Omental fat pad (tissue), 4 donors: ENCODE data around the gene EFHD2. TPM values are rescaled to one million over a fixed set of nuclear protein-coding genes. Genes with fewer than 3 reads are reported as not detected.
A peak's percentile ranks its signal among the peaks of the same experiment; 100 is the strongest.
"Not testable (repeated sequence)": the region's sequence is repeated elsewhere in the genome, so short reads cannot be mapped to it uniquely, and the experiment has no call there.

Experiments used
- ATAC-seq: fragments of 150-250 bp; one replicate; pipeline ENCODE4 v1.9.1; 2016; ENCODE audit warnings: mild to moderate bottlenecking, moderate library complexity; ENCODE audit not compliant: low FRiP score
- DNase-seq: peaks from one replicate; pipeline ENCODE4 v3.0.0-alpha.2; 2019; ENCODE audit warnings: low spot score
- total RNA-seq, 4 donors: library from RNA; depleted of rRNA; stranded (reverse); fragments of >200 nt; gene quantifications; one replicate each; pipeline ENCODE4 v1.1.0, GENCODE V29; 2016
- TF ChIP-seq, protein P1 (sequence below), 3 donors: fragments of 450-650 bp; IDR thresholded peaks; one replicate each; pipeline ENCODE4 v1.5.1; 2016 to 2017; ENCODE audit warnings: antibody characterized with exemption in 3 of 3, mild to moderate bottlenecking in 3 of 3, moderate library complexity in 2 of 3

Gene EFHD2
- total RNA-seq, 4 donors from 2014 or later: 35.6 to 120 (median 54.4) TPM

- TF ChIP-seq, protein P1, sequence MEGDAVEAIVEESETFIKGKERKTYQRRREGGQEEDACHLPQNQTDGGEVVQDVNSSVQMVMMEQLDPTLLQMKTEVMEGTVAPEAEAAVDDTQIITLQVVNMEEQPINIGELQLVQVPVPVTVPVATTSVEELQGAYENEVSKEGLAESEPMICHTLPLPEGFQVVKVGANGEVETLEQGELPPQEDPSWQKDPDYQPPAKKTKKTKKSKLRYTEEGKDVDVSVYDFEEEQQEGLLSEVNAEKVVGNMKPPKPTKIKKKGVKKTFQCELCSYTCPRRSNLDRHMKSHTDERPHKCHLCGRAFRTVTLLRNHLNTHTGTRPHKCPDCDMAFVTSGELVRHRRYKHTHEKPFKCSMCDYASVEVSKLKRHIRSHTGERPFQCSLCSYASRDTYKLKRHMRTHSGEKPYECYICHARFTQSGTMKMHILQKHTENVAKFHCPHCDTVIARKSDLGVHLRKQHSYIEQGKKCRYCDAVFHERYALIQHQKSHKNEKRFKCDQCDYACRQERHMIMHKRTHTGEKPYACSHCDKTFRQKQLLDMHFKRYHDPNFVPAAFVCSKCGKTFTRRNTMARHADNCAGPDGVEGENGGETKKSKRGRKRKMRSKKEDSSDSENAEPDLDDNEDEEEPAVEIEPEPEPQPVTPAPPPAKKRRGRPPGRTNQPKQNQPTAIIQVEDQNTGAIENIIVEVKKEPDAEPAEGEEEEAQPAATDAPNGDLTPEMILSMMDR (IDR thresholded peaks at IDR 0.05): no peak
- ATAC-seq (peak; percentile 27), DNase-seq (no peak)
Observed at GRCh38 chr1:15427280-15427666, 17.6 kb downstream of the EFHD2 start.

DNA sequence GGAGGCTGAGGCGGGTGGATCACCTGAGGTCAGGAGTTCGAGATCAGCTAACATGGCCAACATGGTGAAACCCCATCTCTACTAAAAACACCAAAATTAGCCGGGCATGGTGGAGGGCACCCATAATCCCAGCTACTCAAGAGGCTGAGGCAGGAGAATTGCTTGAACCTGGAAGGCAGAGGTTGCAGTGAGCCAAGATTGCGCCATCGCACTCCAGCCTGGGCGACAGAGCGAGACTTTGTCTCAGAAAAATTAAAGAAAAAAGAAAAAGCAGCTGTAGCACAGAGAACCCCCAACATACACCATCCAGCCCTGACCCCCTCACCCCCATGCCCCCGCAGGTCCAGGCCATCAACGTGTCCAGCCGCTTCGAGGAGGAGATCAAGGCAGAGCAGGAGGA is 18.6 kb downstream of the EFHD2 start:
- not testable (repeated sequence) for DNase-seq, ATAC-seq

- TF ChIP-seq, protein P1 (IDR thresholded peaks at IDR 0.05): no peak
- DNase-seq: no peak
- no peak for ATAC-seq
Observed at GRCh38 chr1:15428815-15429435, 19.2 kb downstream of the EFHD2 start.

DNA sequence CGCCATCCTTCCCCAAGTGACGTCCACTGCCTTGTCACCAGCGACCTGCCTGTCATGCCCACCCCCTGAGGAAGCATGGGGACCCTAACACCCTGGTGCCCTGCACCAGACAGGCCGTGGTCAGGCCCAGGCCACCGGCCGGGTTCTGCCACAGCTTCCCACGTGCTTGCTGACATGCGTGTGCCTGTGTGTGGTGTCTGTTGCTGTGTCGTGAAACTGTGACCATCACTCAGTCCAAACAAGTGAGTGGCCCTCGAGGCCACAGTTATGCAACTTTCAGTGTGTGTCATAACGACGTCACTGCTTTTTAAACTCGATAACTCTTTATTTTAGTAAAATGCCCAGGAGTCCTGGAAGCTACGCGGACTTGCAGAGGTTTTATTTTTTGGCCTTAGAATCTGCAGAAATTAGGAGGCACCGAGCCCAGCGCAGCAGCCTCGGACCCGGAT is 20.0 kb downstream of the EFHD2 start:
- TF ChIP-seq, protein P1 (IDR thresholded peaks at IDR 0.05): no peak
- DNase-seq: no peak
- ATAC-seq: no peak

GRCh38 chr1:15430787-15431570 is 21.3 kb downstream of the EFHD2 start:
- ATAC-seq: peak; percentile 20
- TF ChIP-seq, protein P1 (IDR thresholded peaks at IDR 0.05): peak in 2 of 3 donors; percentile 54 to 61
- DNase-seq: peak; percentile 87

GRCh38 chr1:15431571-15431948 is 21.9 kb downstream of the EFHD2 start:
- ATAC-seq (no peak), DNase-seq (no peak)
- TF ChIP-seq, protein P1 (IDR thresholded peaks at IDR 0.05): no peak

DNA sequence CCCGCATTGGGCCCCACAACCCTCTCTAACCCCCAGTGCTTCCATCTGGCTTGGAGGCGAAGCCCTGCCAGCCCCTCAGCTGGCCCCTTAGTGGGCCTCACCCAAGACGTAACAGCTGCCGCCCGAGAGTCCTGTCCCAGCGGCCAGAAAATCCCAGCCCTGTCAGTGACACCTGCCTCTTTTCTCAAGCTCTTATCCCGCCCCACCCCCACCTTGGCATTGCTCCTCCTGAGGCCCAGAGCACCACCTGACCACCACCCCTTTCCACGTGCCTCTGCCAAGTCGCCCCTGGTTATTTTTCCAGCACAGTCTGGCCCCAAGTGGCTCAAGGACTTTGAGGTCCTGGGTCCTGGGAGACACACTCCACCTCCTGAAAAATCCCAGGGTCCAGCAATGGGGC is 22.6 kb downstream of the EFHD2 start:
- no peak for ATAC-seq
- TF ChIP-seq, protein P1 (IDR thresholded peaks at IDR 0.05): no peak
- DNase-seq: no peak
